ENCODE measurements around the gene TOR1AIP2. TPM values are rescaled to one million over a fixed set of nuclear protein-coding genes. Genes with fewer than 3 reads are reported as not detected.

TOR1AIP2 gene
- total RNA-seq, 1 experiment from 2014 or later, result 28.9 TPM

- Histone ChIP-seq H3K4me1 (ENCODE audit: insufficient read depth, low read length) (no peaks in the 10 kb centered on the region), H3K4me3 (ENCODE audit: low read length) (no peak overlapping the region), H3K36me3 (ENCODE audit: low read depth, low read length) (no peaks in the 10 kb centered on the region), H4K20me1 (ENCODE audit: low read length) (no peaks in the 10 kb centered on the region), H3K9ac (ENCODE audit: low read length) (no peak overlapping the region), H3K79me2 (ENCODE audit: low read length) (no peaks in the 10 kb centered on the region), H3K9me2 (replicated peaks; ENCODE audit: low read length) (no peaks in the 10 kb centered on the region), H3K27ac (ENCODE audit: low read length) (no peak overlapping the region), H3K4me2 (ENCODE audit: low read length) (no peak overlapping the region), H3K9me3 (ENCODE audit: low read length) (no peaks in the 10 kb centered on the region), H3K27me3 (ENCODE audit: low read length) (no peaks in the 10 kb centered on the region), H3F3A (ENCODE audit: low read length, unreplicated experiment) (no peaks in the 10 kb centered on the region), H2AFZ (ENCODE audit: low read length) (no peak overlapping the region)
- no peak for ATAC-seq
- DNase-seq, result no peak
- ChIA-PET CTCF (interaction anchor here (1.4 kb wide), 1 partner anchor 9 kb away, joined by 9 read pairs; no protein-coding TSS in a partner anchor), POLR2A (ENCODE audit: unreplicated experiment) (no interaction called here)
- intact Hi-C loops (cut with micrococcal nuclease), result no loop called here
- TF ChIP-seq, protein P1, sequence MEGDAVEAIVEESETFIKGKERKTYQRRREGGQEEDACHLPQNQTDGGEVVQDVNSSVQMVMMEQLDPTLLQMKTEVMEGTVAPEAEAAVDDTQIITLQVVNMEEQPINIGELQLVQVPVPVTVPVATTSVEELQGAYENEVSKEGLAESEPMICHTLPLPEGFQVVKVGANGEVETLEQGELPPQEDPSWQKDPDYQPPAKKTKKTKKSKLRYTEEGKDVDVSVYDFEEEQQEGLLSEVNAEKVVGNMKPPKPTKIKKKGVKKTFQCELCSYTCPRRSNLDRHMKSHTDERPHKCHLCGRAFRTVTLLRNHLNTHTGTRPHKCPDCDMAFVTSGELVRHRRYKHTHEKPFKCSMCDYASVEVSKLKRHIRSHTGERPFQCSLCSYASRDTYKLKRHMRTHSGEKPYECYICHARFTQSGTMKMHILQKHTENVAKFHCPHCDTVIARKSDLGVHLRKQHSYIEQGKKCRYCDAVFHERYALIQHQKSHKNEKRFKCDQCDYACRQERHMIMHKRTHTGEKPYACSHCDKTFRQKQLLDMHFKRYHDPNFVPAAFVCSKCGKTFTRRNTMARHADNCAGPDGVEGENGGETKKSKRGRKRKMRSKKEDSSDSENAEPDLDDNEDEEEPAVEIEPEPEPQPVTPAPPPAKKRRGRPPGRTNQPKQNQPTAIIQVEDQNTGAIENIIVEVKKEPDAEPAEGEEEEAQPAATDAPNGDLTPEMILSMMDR (conservative IDR thresholded peaks at IDR 0.05; ENCODE audit: low read depth, low read length), result no peak
- no peak for TF ChIP-seq EZH2 (IDR thresholded peaks at IDR 0.05; ENCODE audit: low read length, unreplicated experiment)
- BruUV-seq (replicated peaks), result no TSS peak
Measured at GRCh38 chr1:179824265-179824664, 53.3 kb downstream of the TOR1AIP2 start.

DNA sequence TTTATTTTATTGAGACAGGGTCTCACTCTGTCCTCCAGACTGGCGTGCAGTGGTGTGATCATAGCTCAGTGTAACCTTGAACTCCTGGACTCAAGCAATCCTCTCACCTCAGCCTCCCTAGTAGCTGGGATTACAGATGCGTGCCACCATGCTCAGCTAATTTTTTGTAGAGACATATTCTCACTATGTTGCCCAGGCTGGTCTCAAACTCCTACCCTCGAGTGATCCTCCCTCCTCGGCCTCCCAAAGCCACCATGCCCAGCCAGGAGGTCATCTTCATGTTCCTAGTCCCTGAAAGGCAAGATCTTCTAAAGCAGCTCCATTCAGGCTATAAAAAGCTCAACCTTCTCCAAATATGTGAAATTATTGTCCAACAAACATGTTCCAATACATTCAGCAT, 53.9 kb downstream of the TOR1AIP2 start:
- H3K4me3 ChIP-seq (ENCODE audit: low read length), result no peak overlapping the region
- no peaks in the 10 kb centered on the region for H3K9me2 ChIP-seq (replicated peaks; ENCODE audit: low read length)
- no peaks in the 10 kb centered on the region for H3K9me3 ChIP-seq (ENCODE audit: low read length)
- no peaks in the 10 kb centered on the region for H4K20me1 ChIP-seq (ENCODE audit: low read length)
- ChIA-PET POLR2A (ENCODE audit: unreplicated experiment) (no interaction called here), CTCF (interaction anchor here (1.4 kb wide), 1 partner anchor 9 kb away, joined by 9 read pairs; no protein-coding TSS in a partner anchor)
- H3F3A ChIP-seq (ENCODE audit: low read length, unreplicated experiment), result no peaks in the 10 kb centered on the region
- no peaks in the 10 kb centered on the region for H3K36me3 ChIP-seq (ENCODE audit: low read depth, low read length)
- H3K27ac ChIP-seq (ENCODE audit: low read length), result no peak overlapping the region
- BruUV-seq (replicated peaks), result no TSS peak
- no peak overlapping the region for H2AFZ ChIP-seq (ENCODE audit: low read length)
- intact Hi-C loops (cut with micrococcal nuclease), result no loop called here
- no peak overlapping the region for H3K9ac ChIP-seq (ENCODE audit: low read length)
- H3K4me2 ChIP-seq (ENCODE audit: low read length), result no peak overlapping the region
- no peaks in the 10 kb centered on the region for H3K27me3 ChIP-seq (ENCODE audit: low read length)
- TF ChIP-seq EZH2phosphoT487 (IDR thresholded peaks at IDR 0.05; ENCODE audit: borderline replicate concordance, low read length) (no peak), EZH2 (IDR thresholded peaks at IDR 0.05; ENCODE audit: low read length, unreplicated experiment) (no peak)
- DNase-seq (no peak), ATAC-seq (no peak)
- H3K79me2 ChIP-seq (ENCODE audit: low read length), result no peaks in the 10 kb centered on the region
- H3K4me1 ChIP-seq (ENCODE audit: insufficient read depth, low read length), result no peaks in the 10 kb centered on the region

GRCh38 chr1:179822065-179822464, 55.5 kb downstream of the TOR1AIP2 start:
- Histone ChIP-seq H3K4me1 (ENCODE audit: insufficient read depth, low read length) (no peaks in the 10 kb centered on the region), H3K4me2 (ENCODE audit: low read length) (no peak overlapping the region), H3K27ac (ENCODE audit: low read length) (no peak overlapping the region), H3K4me3 (ENCODE audit: low read length) (no peak overlapping the region), H3K9ac (ENCODE audit: low read length) (no peak overlapping the region), H3K79me2 (ENCODE audit: low read length) (no peaks in the 10 kb centered on the region), H3K36me3 (ENCODE audit: low read depth, low read length) (no peaks in the 10 kb centered on the region), H3K9me3 (ENCODE audit: low read length) (no peaks in the 10 kb centered on the region), H2AFZ (ENCODE audit: low read length) (no peak overlapping the region), H4K20me1 (ENCODE audit: low read length) (no peaks in the 10 kb centered on the region), H3K27me3 (ENCODE audit: low read length) (no peaks in the 10 kb centered on the region), H3F3A (ENCODE audit: low read length, unreplicated experiment) (no peaks in the 10 kb centered on the region), H3K9me2 (replicated peaks; ENCODE audit: low read length) (no peaks in the 10 kb centered on the region)
- POLR2A ChIA-PET (ENCODE audit: unreplicated experiment), result no interaction called here
- intact Hi-C loops (cut with micrococcal nuclease), result no loop called here
- TF ChIP-seq EZH2phosphoT487 (IDR thresholded peaks at IDR 0.05; ENCODE audit: borderline replicate concordance, low read length), result no peak
- no peak for TF ChIP-seq EZH2 (IDR thresholded peaks at IDR 0.05; ENCODE audit: low read length, unreplicated experiment)
- TF ChIP-seq, protein P1 (conservative IDR thresholded peaks at IDR 0.05; ENCODE audit: low read depth, low read length), result no peak
- CTCF ChIA-PET, result no interaction called here
- BruUV-seq (replicated peaks), result no TSS peak
- DNase-seq (no peak), ATAC-seq (no peak)
